HG03575 (cell line): ENCODE data around the gene GRB10.

ENCODE experiments used
- ATAC-seq: cut with Tn5 transposase; IDR thresholded peaks from one replicate; pipeline ENCODE4 v1.9.1; 2021; ENCODE audit not compliant: unreplicated experiment, insufficient number of reproducible peaks, low FRiP score; ENCODE audit errors: extremely low read depth

GRB10 gene

GRCh38 chr7:50653126-50653864 lies 129.4 kb downstream of the GRB10 start:
- ATAC-seq = no peak

DNA sequence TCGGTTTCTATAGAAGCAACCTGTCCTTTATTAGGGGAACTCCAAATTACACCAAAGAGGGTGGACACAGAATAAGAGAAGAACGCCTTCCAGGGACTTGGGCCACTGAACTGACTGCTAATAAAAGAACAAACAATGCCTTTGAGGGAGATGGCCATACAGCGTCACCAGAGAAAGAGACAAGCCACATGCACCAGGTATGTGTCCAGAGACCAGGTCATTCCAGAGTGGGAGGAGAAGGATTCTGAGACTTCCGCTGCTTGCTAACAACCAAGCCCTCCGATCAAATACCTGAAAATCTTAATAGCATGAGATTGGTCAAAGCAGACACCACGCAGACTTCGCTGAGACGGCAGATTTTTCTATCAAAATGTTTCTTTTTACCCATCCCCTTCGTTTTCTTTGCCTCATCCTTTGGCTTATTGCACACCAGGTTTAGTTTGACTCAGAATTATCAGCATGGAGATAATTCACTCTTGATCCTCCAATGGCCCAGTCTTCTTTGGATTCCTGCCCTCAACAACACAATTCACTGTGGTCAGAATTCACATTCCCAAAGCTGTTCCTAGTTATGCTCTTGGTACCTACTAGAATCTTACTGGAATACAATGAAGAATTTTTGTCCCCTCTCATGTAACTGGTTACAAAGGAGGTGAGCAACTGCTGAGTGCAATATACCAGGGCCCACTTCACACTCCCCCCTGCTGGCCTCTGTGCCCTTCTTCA lies 130.1 kb downstream of the GRB10 start:
- ATAC-seq = no peak

- ATAC-seq = no peak
Measured at GRCh38 chr7:50651271-50651989, 131.3 kb downstream of the GRB10 start.

DNA sequence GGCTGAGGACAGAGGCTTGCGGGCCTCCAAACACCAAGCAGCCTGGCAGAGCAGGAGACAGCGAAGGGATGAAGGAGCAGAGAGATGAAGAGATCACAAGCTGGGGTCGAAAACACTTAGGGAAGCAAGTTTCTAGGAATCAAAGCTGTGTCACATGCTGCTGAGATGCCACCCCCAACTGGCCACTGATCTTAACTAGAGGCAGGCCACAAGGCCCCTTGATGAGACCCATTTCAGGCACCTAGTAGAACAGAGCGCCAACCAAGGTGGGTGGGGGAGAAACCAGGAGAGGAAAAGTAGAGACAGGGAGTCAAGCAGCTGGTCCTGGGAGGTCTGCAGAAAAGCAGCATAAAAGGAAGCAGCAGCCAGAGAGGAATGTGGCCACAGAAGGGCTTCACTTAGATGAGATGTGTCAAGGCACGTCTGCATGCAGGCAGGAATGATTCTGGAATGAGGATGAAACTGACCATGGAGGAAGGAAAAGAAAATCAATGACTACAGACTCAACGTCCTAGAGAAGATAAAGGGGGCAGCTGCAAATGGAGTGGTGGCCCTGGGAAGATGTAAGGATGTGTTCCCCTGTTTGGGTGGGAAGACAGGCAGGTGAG lies 132.5 kb downstream of the GRB10 start:
- ATAC-seq = no peak

DNA sequence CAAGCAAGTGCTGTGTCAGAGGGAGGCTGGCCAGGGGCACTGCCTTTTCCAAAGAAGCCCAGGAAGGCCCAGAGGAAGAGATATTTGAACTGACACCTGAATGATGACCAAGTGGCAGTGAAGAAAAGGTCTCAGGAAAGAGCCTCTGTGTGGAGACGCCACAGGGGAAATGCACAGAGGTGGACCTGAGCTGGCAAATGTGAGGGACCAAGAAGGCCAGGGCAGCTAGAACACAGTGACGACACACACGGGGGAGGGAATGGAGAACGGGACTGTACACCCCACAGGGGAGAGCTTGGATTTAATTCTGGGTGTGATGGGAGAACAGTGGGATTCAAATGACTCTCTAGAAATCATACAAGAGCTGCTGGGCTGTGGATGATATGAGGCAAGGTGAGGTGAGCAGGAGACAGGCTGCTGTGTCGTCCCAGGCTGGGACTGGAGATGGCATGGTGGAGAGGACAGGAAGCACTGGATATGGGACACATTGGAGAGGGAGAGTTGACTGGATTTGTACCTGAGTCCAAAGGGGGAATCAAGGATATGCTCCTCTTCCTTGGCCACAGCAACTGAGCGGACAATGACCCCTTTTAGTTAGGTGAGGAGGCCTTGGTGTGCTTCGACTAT lies 133.3 kb downstream of the GRB10 start:
- ATAC-seq = no peak

DNA sequence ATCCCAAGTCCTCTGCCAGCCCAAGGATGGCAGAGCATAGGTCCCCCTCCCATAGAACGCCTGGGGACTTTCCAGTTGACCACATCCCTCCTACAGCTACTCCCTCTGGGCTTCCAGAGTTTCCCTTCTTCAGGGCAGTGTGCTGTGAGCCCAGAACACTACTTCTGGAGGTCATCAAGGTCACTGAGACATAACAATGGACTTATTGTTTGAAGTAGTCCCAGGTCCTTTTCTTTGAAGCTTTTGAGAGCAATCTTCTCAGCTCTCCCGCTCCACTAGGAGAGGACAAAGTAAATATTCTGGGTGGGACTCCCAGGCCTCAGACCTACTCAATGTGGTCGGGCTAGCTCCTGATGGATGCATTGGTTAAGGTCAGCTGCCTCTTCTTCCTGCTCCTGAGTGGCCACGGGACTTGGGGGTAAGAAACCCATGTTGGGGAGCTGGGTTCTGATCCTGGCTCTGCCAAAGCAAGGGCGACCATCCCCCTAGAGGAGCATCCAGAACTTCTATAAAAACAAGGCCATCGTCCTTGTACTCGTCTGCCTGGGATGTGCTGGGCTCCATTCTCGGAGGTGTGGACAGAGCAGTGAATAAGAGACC lies 134.0 kb downstream of the GRB10 start:
- no peak for ATAC-seq

GRCh38 chr7:50648076-50648475 lies 134.6 kb downstream of the GRB10 start:
- ATAC-seq = no peak

GRCh38 chr7:50647286-50647980 lies 135.3 kb downstream of the GRB10 start:
- ATAC-seq = no peak

DNA sequence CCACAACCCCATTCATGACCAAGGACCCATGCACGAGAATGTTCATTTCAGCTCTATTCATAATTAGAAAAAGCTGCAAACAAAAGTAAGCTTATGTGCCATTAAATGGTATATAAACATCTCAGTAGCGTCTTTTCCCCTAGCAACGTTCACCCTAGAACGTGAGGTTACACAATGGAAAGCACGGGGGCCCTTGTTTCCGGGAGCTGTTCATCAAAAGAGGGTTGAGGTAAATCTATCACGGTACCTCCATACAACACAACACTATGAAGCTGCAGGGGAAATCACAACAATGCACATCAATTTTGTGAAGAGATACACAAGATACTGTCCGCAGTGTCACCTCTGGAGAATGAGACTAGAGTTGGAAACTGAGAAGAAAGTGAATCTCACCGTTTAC lies 136.6 kb downstream of the GRB10 start:
- ATAC-seq = no peak

DNA sequence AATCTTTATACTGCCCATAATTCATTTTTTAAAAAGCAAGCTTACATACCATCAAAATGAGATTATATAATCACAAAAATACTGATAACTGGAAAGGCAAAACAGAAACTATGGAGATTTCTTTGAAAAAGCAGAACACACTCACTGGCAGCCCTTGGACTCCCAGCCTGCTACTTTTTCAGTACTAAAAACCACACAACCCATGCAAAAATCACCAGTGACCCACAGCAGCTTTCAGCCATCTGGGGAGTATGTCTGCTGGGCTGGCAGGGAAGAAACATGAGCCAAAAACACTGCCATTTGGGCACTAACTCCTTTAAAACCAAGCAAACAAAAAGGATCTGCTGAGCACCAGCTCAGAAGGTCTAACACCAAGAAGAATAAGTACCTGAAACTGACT lies 137.5 kb downstream of the GRB10 start:
- ATAC-seq = no peak

DNA sequence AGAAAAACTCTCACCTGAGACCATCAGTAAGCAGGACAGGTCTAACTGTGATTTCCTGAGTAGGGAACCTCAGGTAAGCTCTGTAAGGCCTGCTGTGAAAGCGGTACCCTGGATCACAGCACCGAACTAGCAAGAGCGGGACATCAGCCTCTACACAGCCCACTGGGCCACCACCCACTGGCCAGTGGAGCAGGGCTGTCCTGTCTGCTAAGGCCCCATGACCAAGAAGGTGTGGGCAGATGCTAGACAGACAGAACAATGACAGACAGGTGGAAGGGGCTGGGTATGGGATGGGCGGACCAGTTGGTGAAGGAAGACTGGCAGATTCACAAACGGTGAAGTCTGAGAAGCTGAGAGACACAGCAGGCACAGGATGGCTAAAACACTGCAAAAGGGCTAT lies 138.1 kb downstream of the GRB10 start:
- ATAC-seq = no peak

- no peak for ATAC-seq
Measured at GRCh38 chr7:50644114-50644513, 138.6 kb downstream of the GRB10 start.

DNA sequence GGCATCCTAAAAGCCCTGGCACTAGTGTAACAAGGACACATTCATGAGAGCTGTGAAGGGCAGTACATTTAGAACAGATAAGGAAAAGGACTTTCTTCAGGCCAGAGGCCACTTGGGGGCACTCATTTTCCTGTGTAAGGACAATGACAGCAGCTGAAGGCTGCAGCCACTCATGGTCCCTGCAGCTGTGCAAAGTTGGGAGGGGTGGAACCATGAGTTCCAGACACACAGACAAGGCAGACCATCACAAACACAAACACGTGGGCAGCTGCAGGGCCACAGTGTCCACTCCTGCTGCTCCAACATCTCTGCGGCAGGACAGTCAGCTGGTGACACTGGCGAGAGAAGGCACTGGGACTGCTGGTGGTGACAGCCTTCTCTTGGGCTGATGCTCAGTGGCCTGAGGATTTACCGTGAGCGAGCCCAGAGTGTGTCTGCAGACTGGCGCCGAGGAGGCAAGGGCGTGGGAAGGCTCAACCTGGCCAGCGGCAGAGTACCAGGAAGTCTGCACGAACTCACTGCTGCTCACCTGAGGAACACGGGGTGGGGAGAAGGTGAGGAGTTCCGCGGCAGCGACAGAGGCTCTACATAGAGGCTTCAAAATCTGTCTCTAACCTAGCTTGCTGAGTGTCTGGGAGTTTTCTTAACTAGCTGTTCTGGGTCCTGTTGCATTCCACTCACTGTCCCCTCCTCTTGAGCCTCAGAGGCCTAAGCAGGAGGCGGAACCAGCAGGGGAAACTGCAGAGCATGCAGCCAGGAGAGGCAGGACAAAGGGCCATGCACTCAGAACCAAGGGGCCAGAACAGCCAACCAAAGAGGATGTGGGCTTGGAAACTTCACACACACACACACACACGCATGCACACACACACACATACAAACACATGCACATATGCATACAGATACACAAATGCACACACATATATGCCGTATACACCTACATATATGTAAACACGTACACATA lies 141.0 kb downstream of the GRB10 start:
- ATAC-seq = no peak

DNA sequence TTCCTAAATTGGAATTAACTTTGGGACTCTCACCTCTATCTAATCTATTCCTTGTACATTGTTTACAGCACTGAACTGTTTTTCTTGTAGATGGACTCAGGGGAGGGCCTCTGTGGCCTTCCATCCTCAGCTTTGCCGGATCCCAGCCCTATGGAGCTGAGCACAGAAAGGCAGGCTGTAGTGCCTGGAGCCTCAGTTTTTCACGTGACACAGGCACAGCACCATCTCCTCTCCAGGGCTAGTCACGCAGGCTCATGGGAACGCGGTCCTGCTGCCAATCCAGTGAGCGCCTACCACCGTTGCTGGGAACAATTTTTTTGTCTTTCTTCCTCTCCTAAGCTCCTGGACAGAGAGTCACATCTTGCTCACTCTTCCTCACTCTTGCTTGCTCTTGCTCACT lies 141.9 kb downstream of the GRB10 start:
- no peak for ATAC-seq

- ATAC-seq = no peak
Measured at GRCh38 chr7:50640256-50640655, 142.4 kb downstream of the GRB10 start.

DNA sequence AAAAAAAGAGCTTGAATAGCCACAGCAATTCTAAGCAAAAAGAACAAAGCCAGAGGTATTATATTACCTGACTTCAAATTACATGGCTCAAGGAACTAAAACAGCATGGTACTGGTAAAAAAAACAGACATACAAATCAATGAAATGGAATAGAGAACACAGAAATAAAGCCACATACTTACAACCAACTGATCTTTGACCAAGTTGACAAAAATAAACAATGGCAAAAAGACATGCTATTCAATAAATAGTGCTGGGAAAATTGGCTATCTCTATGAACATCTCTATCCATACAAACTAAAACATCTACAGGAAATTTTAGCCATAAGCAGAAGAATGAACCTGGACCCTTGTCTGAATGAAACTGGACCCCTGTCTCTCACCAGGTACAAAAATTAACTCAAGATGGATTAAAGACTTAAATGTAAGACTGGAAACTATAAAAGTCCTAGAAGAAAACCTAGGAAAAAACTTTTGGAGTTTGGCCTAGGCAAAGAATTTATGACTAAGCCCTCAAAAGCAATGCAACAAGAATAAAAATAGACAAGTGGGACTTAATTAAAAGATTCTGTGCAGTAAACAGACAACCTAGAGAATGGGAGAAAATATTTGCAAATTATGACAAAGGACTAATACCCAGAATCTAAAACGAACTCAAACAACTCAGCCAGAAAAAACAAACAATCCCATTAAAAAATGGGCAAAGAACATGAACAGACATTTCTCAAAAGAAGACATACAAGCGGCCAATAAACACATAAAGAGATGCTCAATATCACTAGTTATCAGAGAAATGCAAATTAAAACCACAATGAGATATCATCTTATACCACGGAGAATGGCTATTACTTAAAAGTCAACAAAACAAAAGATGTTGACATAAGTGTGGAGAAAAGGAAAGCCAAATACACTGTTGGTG lies 144.7 kb downstream of the GRB10 start:
- ATAC-seq = no peak
